HG03521 (cell line): ENCODE data around the gene ZNF428.
"Not testable (repeated sequence)": the region's sequence is repeated elsewhere in the genome, so short reads cannot be mapped to it uniquely, and the experiment has no call there.

Experiments used
- ATAC-seq: cut with Tn5 transposase; IDR thresholded peaks from one replicate; pipeline ENCODE4 v1.9.1; 2021; ENCODE audit warnings: mild to moderate bottlenecking, moderate library complexity; ENCODE audit not compliant: unreplicated experiment

Gene ZNF428

DNA sequence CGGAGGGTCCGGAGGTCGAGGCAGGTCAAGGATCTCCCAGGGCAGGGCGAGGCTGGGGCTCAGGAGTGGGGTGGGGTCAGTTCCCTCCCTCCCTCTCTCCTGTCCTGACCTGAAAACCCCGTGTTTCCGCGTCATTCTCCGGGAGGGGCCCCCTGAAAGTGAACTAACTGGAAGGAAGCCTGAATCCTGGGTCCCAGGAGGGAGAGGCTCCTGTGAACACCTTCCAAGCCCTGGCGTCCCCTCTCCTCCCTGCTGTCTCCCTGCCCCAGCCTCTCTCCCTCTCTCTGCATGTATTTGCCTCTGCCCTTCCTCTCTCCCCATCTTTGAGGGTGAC is 21.0 kb upstream of the ZNF428 start:
- no peak for ATAC-seq

GRCh38 chr19:43639519-43640423 is 20.3 kb upstream of the ZNF428 start, which contains the start of gene CADM4:
Gene CADM4 (minus strand): TSS chr19:43639850. CDS start chr19:43639790, 60 bp downstream.
- no peak for ATAC-seq

DNA sequence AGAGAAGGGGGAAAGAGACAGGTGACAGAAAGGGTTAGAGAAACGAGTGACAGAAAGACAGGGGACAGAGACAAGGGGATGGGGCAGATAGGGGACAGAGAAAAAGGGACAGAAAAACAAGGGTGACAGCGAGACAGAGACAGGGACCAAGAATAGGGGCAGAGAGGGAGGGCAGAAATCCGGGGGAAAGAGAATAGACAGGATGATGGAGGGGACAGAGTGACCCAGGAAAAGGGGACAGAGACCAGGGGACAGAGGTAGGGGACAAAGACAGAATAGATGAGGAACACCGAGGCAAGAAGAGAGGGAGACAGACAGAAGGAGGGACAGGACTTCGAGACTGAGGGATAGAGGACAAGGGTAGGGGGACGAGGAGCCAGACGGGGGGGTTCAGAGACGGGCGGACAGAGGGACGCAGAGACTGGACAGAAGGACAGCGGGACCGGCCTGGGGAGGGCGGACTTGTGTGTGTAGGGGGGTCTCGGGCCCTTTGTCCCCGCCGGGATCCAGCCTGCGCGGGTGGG is 19.6 kb upstream of the ZNF428 start:
- ATAC-seq: no peak

- ATAC-seq: no peak
Observed at GRCh38 chr19:43638214-43638994, 19.0 kb upstream of the ZNF428 start.

GRCh38 chr19:43636121-43636683 is 16.8 kb upstream of the ZNF428 start:
- ATAC-seq: no peak

GRCh38 chr19:43635561-43635940 is 16.1 kb upstream of the ZNF428 start:
- ATAC-seq: not testable (repeated sequence)

- no peak for ATAC-seq
Observed at GRCh38 chr19:43634872-43635560, 15.6 kb upstream of the ZNF428 start.

DNA sequence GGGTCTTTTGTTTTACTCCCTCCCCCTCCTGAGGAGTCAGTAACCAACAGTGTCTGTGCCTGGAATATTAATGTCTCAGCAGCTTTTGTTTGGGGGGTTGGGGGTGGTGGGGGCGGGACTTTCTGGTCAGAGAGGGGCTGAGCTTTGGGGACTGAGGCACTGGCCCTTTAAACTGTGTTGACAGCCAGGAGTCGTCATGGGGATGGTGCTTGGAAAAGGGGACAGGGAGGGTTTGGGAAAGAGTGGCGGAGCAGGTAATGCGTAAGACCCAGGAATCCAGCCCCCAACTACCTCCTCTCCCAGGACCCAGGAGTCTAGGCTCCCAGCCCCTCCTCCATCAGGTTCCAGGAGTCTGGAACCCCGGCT is 15.1 kb upstream of the ZNF428 start:
- ATAC-seq: no peak

- no peak for ATAC-seq
Observed at GRCh38 chr19:43634068-43634467, 14.6 kb upstream of the ZNF428 start.

- no peak for ATAC-seq
Observed at GRCh38 chr19:43633520-43633919, 14.1 kb upstream of the ZNF428 start.

GRCh38 chr19:43631491-43631890 is 12.1 kb upstream of the ZNF428 start:
- ATAC-seq: no peak

DNA sequence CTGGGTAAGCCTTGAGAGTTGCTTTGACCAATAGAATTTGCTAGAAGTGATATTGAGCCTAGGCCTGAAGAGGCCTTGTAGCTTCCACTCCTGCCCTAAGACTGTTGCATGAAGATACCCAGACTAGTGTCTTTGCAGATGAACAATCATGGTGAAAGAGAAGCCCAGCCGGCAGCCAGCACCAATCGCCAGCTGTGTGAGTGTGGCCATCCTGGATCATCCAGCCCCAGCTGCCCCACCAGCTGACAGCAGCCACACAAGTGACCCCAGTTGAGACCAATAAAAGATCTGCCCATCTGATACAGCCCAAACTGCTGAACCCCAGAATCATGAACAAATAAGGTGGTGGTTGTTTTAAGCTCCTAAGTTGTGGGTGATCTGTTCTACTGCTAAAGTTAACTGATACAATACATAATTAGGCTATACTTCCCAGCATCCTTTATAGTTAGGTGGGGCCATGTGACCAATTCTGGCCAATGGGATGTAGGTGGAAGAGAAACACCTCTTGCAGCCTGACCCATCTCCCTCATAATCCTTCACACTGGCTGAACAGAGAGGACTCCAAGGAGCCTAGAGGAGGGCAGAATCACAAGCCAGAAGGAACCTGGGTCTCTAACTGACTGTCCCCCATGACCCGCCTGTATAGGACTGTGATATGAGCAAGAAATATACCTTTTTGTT is 9.4 kb upstream of the ZNF428 start:
- no peak for ATAC-seq

- no peak for ATAC-seq
Observed at GRCh38 chr19:43626838-43627237, 7.4 kb upstream of the ZNF428 start.

- ATAC-seq: no peak
Observed at GRCh38 chr19:43625918-43626579, 6.6 kb upstream of the ZNF428 start.

- no peak for ATAC-seq
Observed at GRCh38 chr19:43624933-43625332, 5.5 kb upstream of the ZNF428 start.

DNA sequence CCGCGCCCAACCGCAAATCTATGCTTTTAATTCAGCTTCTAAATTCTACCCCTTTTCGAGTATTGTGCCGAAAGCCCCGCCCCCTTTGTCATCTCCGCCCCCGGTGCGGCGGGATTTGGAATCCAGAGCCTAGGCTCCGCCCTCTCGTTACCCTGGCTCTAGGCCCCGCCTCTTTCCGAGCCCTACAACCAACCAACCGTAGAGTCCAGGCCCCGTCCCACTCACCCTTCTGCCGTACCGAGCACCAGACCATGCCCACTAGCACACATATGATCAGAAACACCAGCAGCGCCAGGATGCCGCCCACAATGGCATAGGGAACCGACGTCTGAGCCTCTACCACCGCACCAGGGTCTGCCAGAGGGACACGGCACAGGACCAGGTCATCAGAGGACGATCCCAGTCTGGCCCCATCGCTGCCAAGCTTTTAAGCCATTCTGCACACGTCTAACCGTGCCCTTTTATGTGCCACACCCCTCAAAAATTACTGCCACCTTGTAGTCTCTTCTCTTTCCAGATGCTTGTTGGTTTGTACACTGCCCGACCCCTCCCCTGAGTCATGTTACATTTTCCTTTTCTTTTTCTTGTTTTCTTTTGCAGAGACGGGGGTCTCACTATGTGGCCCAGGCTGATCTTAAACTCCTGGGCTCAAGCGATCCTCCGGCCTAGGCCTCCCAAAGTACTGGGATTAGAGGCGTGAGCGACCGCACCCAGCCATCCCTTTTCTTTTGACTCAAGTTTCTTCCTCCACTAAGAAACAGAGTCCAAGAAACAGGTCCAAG is 4.7 kb upstream of the ZNF428 start:
- ATAC-seq: no peak

- ATAC-seq: no peak
Observed at GRCh38 chr19:43622956-43623355, 3.5 kb upstream of the ZNF428 start.

GRCh38 chr19:43622070-43622469 is 2.6 kb upstream of the ZNF428 start:
- no peak for ATAC-seq
